ENCODE measurements around the gene ISLR.

DNA sequence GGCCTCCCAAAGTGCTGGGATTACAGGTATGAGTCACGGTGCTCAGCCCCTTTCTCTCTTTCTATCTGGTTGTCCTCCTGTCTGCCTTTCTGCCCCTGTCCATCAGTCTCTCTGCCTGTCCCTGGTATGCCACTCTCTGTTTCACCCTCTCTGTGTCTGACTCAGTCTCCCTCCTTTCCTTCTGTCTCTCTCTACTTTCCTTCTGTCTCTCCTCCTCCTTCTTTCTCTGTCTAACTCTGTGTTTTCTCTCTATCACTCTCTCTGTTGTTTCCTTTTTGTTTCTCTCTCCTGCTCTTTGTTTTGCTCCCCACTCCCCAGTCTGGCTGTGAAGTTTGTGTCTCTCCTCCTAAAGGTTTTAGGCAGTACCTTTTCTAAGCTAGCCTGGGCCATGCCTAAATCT, 38.1 kb downstream of the ISLR start:
- TF ChIP-seq, protein P1, sequence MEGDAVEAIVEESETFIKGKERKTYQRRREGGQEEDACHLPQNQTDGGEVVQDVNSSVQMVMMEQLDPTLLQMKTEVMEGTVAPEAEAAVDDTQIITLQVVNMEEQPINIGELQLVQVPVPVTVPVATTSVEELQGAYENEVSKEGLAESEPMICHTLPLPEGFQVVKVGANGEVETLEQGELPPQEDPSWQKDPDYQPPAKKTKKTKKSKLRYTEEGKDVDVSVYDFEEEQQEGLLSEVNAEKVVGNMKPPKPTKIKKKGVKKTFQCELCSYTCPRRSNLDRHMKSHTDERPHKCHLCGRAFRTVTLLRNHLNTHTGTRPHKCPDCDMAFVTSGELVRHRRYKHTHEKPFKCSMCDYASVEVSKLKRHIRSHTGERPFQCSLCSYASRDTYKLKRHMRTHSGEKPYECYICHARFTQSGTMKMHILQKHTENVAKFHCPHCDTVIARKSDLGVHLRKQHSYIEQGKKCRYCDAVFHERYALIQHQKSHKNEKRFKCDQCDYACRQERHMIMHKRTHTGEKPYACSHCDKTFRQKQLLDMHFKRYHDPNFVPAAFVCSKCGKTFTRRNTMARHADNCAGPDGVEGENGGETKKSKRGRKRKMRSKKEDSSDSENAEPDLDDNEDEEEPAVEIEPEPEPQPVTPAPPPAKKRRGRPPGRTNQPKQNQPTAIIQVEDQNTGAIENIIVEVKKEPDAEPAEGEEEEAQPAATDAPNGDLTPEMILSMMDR (IDR thresholded peaks at IDR 0.05): no peak
- TF ChIP-seq POLR2A (IDR thresholded peaks at IDR 0.05): no peak

Data from ovary (tissue), 3 donors.